HG03103 (cell line): Measurements from ENCODE around the gene ZW10.
"Not testable (repeated sequence)": the region's sequence is repeated elsewhere in the genome, so short reads cannot be mapped to it uniquely, and the experiment has no call there.

Source experiments
- ATAC-seq: cut with Tn5 transposase; IDR thresholded peaks from one replicate; pipeline ENCODE4 v1.9.1; 2021; ENCODE audit warnings: low read depth; ENCODE audit not compliant: unreplicated experiment

ZW10 gene

DNA sequence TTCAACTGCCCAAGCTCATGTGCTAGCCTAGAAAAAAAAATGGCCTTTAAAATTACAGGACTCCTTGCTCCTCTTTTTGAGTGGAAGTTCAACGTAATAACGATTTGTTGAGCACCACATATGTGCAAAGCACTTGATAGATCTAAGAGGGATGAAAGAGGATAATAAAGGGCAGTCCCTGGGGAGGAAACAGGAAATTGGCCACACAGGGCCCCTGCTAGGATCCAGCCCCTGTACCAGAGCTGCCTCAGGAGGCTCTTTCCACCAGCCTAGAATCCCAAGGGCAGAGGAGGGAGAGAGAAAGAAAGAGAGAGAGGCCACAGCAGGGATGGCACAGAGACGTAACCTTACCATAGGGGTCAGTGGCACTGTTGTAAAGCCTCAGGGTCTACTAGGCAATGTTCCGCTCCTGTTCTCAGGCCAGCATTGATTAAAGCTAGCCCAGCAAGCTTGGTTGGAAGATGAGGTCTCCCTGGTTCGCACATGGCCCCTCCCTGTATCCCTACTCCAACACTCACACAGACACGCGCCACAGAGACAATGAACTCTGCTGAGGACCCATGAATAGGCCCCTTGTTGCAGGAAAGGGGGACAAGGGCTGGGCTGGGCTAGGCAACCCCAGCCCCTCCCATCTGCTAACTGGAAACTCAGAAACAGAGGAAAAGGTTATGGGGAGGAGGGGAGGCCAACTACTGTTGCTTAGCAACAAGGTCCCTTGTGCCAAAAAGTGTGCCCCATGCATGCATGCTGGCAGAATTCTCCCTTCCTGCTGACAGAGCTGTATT is 67.4 kb downstream of the ZW10 start, which contains the start of gene TMPRSS5:
Gene TMPRSS5 (minus strand): TSS at position 438 of the 785 bp plus-strand sequence. CDS start 84 bp downstream, at position 354.
- no peak for ATAC-seq

- not testable (repeated sequence) for ATAC-seq
These were observed 69.9 kb downstream of the ZW10 start for GRCh38 chr11:113703551-113703950.

GRCh38 chr11:113701491-113701890 is 72.0 kb downstream of the ZW10 start:
- ATAC-seq, result no peak

- no peak for ATAC-seq
These were observed 75.0 kb downstream of the ZW10 start for GRCh38 chr11:113698515-113698914.

- no peak for ATAC-seq
These were observed 75.6 kb downstream of the ZW10 start for GRCh38 chr11:113697756-113698407.

GRCh38 chr11:113697111-113697510 is 76.4 kb downstream of the ZW10 start:
- ATAC-seq, result no peak

DNA sequence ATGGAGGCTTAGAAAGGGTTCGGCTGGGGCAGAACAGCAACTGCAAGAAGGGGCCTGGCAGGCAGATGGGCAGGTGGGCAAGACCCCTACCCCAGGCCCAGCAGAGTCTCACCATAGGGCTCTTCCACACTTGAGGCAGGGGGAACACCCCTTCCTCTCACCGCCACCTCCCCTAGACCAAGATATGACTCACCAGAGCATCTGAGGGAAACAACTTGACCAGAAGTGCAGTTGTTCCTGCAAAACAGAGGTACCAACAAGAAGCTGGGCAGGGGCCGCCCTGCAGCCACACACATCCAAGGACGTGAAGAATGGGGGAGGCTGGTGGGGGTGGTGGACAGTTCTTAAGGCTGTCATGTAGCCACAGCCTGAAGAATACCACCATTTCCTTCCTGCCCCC is 78.3 kb downstream of the ZW10 start:
- no peak for ATAC-seq

DNA sequence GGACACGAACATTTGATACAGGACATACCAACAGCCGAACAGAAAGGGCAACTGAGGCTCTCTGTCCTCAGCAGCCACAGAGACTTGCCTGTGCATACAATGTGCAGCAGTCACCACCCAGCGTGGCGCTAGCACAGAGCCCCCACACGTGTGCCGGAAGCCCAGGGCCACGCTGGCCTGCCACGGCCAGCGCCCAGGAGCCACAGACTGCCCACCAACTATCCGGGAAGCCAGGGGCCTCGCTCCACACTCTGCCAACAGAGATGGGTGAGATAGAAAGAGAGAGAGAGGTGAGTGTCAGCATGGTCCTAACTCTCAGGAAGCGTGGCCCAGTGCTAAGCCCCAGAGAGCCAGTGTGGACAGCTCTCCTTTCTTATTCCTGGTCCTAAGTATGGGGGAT is 79.1 kb downstream of the ZW10 start:
- no peak for ATAC-seq

GRCh38 chr11:113693030-113693429 is 80.5 kb downstream of the ZW10 start:
- no peak for ATAC-seq

GRCh38 chr11:113690619-113691569 is 82.6 kb downstream of the ZW10 start:
- ATAC-seq, result no peak

GRCh38 chr11:113689768-113690618 is 83.5 kb downstream of the ZW10 start:
- no peak for ATAC-seq

DNA sequence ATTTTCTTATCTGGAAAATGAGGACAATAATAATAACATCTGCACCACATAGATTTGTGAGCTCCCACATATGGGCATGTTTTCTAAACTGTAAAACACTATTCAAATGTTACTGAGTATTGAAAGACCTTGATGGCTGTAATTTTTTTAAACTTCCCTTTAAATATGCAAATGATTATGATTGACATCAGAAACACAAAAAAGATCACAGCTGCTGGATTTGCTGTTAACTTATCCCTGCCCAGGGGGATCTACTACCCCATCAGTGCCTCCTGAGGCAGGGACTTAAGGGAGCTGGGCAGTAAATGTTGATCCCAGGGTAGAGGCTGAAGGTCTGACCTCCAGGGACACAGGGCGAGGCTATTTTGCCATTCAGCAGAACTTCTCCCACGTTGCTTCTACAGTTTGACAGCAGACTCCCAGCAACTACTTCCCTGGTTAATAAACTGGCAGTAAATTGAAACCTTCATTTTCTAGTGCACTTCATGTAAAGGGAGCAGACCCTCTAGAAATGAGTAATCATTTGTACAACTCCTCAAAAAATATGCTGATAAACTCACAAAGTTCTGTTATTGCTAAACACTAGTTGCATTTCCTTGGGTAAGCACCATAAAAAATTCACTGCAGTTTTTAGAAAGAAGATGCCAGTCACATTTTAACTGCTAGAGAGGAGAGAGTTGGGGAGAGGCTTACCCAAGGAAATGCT is 87.7 kb downstream of the ZW10 start:
- no peak for ATAC-seq

DNA sequence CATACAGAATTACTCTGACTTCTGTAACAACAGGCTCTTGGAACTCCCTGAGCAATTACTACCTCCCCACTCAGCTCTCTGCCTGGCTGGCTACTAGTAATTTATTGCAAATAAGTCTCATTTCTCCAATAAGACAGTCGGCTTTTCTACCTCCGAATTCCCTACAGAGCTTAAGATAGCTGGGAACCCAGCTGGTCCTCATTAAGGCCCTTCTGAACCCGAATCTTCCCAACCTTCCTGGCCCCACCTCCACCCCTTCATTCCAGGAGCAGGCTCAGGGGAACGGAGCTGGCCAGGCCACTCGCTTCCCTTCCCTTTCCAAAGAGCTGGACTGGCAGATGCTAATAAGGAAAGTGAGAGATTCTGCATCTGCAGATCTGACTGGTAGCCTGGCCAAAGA is 89.0 kb downstream of the ZW10 start:
- no peak for ATAC-seq

- ATAC-seq, result no peak
These were observed 89.9 kb downstream of the ZW10 start for GRCh38 chr11:113683481-113684046.
